ENCODE data around the gene MYBBP1A.

DNA sequence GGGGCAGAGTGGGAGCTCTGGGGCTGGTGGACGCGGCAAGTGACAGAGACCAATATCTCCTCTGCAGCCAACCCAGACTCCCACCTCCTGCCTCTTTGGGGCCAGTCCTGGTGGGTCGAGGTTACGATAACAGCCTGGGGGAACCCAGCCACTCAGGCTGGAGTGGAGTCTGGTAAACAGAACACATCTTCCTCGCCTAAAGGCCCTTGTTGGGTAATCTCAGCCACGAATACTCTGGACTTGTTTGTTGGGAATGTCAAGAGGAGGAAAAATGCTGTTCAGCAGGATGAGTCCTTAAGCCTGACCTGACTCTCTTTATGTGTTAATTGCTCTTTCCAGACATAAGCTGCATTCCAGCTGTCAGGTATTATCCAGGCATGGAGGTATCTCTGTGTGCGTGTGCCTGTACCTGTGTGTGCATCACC is 64.5 kb downstream of the MYBBP1A start:
- TF ChIP-seq EZH2 (IDR thresholded peaks at IDR 0.05; ENCODE audit: insufficient read depth, poor library complexity, severe bottlenecking) (no peak), EZH2phosphoT487 (IDR thresholded peaks at IDR 0.05; ENCODE audit: insufficient read depth, low read depth) (no peak)

All from GM23248 (cell line).